ENCODE results near the gene PPM1G.

The PPM1G gene

GRCh38 chr2:27375513-27376099 lies 33.8 kb downstream of the PPM1G start:
- H3K27me3 ChIP-seq (ENCODE audit: insufficient read depth, low read length, poor library complexity) = no peaks in the 10 kb centered on the region
- H3K4ac ChIP-seq (ENCODE audit: low read depth, low read length) = no peak overlapping the region
- H2BK5ac ChIP-seq (ENCODE audit: low read length) = no peak overlapping the region
- peaks cover 16% of the 10 kb centered on the region for H3K79me2 ChIP-seq (ENCODE audit: control insufficient read depth, insufficient read depth, low read length)
- peaks cover 5% of the 10 kb centered on the region for H3K4me1 ChIP-seq (ENCODE audit: control insufficient read depth, low read depth, low read length)
- no peak overlapping the region for H4K5ac ChIP-seq (ENCODE audit: low read length)
- H3K18ac ChIP-seq (ENCODE audit: low read length) = no peak overlapping the region
- H4K8ac ChIP-seq (ENCODE audit: low read depth, low read length) = no peak overlapping the region
- H3K79me1 ChIP-seq (ENCODE audit: low read length) = peaks cover 18% of the 10 kb centered on the region
- no peak overlapping the region for H3K27ac ChIP-seq (ENCODE audit: low read depth, low read length)
- no peak overlapping the region for H3K23ac ChIP-seq (ENCODE audit: low read length)
- no peak overlapping the region for H2BK120ac ChIP-seq (ENCODE audit: low read depth, low read length)
- no peak overlapping the region for H3K4me2 ChIP-seq (ENCODE audit: low read length)
- no peak overlapping the region for H2AK5ac ChIP-seq (ENCODE audit: low read length)
- WGBS (ENCODE audit: extremely low coverage, insufficient coverage, low lambda C conversion rate) = no CpG with 5 or more reads among the region's 20 CpGs
- H3K9ac ChIP-seq (ENCODE audit: low read length) = no peak overlapping the region
- H3K56ac ChIP-seq (ENCODE audit: low read length) = no peak overlapping the region
- no peak overlapping the region for H2BK15ac ChIP-seq (replicated peaks; ENCODE audit: low read depth)
- no peak overlapping the region for H3K4me3 ChIP-seq (ENCODE audit: low read length)
- H3K36me3 ChIP-seq (ENCODE audit: control insufficient read depth, insufficient read depth, low read length) = peaks cover 17% of the 10 kb centered on the region
- no peak for DNase-seq

DNA sequence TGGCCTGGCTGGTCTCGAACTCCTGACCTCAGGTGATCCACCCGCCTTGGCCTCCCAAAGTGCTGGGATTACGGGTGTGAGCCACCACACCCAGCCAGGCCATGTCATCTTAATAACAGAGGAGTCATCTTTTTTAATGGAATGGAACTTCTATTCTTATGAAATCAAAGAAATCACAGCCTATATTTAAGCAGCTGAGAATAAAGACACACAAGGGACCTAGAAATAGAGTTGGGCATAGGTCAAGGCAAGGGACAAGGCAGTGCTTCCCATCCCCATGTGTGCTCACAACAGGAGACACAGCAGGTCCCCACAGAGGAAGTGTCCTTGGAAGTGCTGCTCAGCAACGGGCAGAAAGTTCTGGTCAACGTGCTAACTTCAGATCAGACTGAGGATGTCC lies 35.8 kb downstream of the PPM1G start:
- no peak overlapping the region for H2BK120ac ChIP-seq (ENCODE audit: low read depth, low read length)
- H2BK5ac ChIP-seq (ENCODE audit: low read length) = no peak overlapping the region
- no peak overlapping the region for H3K4ac ChIP-seq (ENCODE audit: low read depth, low read length)
- no peaks in the 10 kb centered on the region for H3K27me3 ChIP-seq (ENCODE audit: insufficient read depth, low read length, poor library complexity)
- H3K56ac ChIP-seq (ENCODE audit: low read length) = no peak overlapping the region
- no peak overlapping the region for H3K4me3 ChIP-seq (ENCODE audit: low read length)
- peaks cover 15% of the 10 kb centered on the region for H3K79me2 ChIP-seq (ENCODE audit: control insufficient read depth, insufficient read depth, low read length)
- WGBS (ENCODE audit: extremely low coverage, insufficient coverage, low lambda C conversion rate) = no CpG with 5 or more reads among the region's 5 CpGs
- H3K4me2 ChIP-seq (ENCODE audit: low read length) = no peak overlapping the region
- H3K9ac ChIP-seq (ENCODE audit: low read length) = no peak overlapping the region
- DNase-seq = no peak
- no peak overlapping the region for H3K27ac ChIP-seq (ENCODE audit: low read depth, low read length)
- H3K18ac ChIP-seq (ENCODE audit: low read length) = no peak overlapping the region
- no peak overlapping the region for H2AK5ac ChIP-seq (ENCODE audit: low read length)
- H2BK15ac ChIP-seq (replicated peaks; ENCODE audit: low read depth) = no peak overlapping the region
- no peak overlapping the region for H4K5ac ChIP-seq (ENCODE audit: low read length)
- no peak overlapping the region for H3K23ac ChIP-seq (ENCODE audit: low read length)
- peaks cover 7% of the 10 kb centered on the region for H3K4me1 ChIP-seq (ENCODE audit: control insufficient read depth, low read depth, low read length)
- no peak overlapping the region for H4K8ac ChIP-seq (ENCODE audit: low read depth, low read length)
- peaks cover 17% of the 10 kb centered on the region for H3K36me3 ChIP-seq (ENCODE audit: control insufficient read depth, insufficient read depth, low read length)
- peaks cover 21% of the 10 kb centered on the region for H3K79me1 ChIP-seq (ENCODE audit: low read length)

- Histone ChIP-seq H3K18ac (ENCODE audit: low read length) (no peak overlapping the region), H4K5ac (ENCODE audit: low read length) (no peak overlapping the region), H3K4me2 (ENCODE audit: low read length) (no peak overlapping the region), H2BK15ac (replicated peaks; ENCODE audit: low read depth) (no peak overlapping the region), H3K4me3 (ENCODE audit: low read length) (no peak overlapping the region), H3K79me1 (ENCODE audit: low read length) (peaks cover 24% of the 10 kb centered on the region), H3K36me3 (ENCODE audit: control insufficient read depth, insufficient read depth, low read length) (peaks cover 15% of the 10 kb centered on the region), H3K56ac (ENCODE audit: low read length) (no peak overlapping the region), H3K79me2 (ENCODE audit: control insufficient read depth, insufficient read depth, low read length) (peaks cover 15% of the 10 kb centered on the region), H3K23ac (ENCODE audit: low read length) (no peak overlapping the region), H3K4me1 (ENCODE audit: control insufficient read depth, low read depth, low read length) (peaks cover 7% of the 10 kb centered on the region), H4K8ac (ENCODE audit: low read depth, low read length) (no peak overlapping the region), H3K27ac (ENCODE audit: low read depth, low read length) (no peak overlapping the region), H3K27me3 (ENCODE audit: insufficient read depth, low read length, poor library complexity) (no peaks in the 10 kb centered on the region), H2BK5ac (ENCODE audit: low read length) (no peak overlapping the region), H2BK120ac (ENCODE audit: low read depth, low read length) (no peak overlapping the region), H3K9ac (ENCODE audit: low read length) (no peak overlapping the region), H3K4ac (ENCODE audit: low read depth, low read length) (no peak overlapping the region), H2AK5ac (ENCODE audit: low read length) (no peak overlapping the region)
- no CpG with 5 or more reads among the region's 6 CpGs for WGBS (ENCODE audit: extremely low coverage, insufficient coverage, low lambda C conversion rate)
- DNase-seq = peak; percentile 51
Observed at GRCh38 chr2:27372937-27373336, 36.5 kb downstream of the PPM1G start.

GRCh38 chr2:27370816-27371620 lies 38.4 kb downstream of the PPM1G start:
- DNase-seq = peak; percentile 56
- Histone ChIP-seq H3K4me1 (ENCODE audit: control insufficient read depth, low read depth, low read length) (peaks cover 7% of the 10 kb centered on the region), H3K4me3 (ENCODE audit: low read length) (peak overlapping the region; percentile 96), H3K36me3 (ENCODE audit: control insufficient read depth, insufficient read depth, low read length) (peaks cover 10% of the 10 kb centered on the region), H2BK120ac (ENCODE audit: low read depth, low read length) (no peak overlapping the region), H3K4me2 (ENCODE audit: low read length) (peak overlapping the region; percentile 76), H3K23ac (ENCODE audit: low read length) (peak overlapping the region; percentile 91), H3K9ac (ENCODE audit: low read length) (peak overlapping the region; percentile 94), H3K18ac (ENCODE audit: low read length) (peak overlapping the region; percentile 53), H3K79me1 (ENCODE audit: low read length) (peaks cover 23% of the 10 kb centered on the region), H4K8ac (ENCODE audit: low read depth, low read length) (no peak overlapping the region), H2BK15ac (replicated peaks; ENCODE audit: low read depth) (no peak overlapping the region), H3K56ac (ENCODE audit: low read length) (peak overlapping the region; percentile 98), H3K79me2 (ENCODE audit: control insufficient read depth, insufficient read depth, low read length) (peaks cover 15% of the 10 kb centered on the region), H4K5ac (ENCODE audit: low read length) (no peak overlapping the region), H2AK5ac (ENCODE audit: low read length) (peak overlapping the region; percentile 62), H3K27me3 (ENCODE audit: insufficient read depth, low read length, poor library complexity) (no peaks in the 10 kb centered on the region), H2BK5ac (ENCODE audit: low read length) (no peak overlapping the region), H3K27ac (ENCODE audit: low read depth, low read length) (no peak overlapping the region), H3K4ac (ENCODE audit: low read depth, low read length) (peak overlapping the region; percentile 8)
- no CpG with 5 or more reads among the region's 46 CpGs for WGBS (ENCODE audit: extremely low coverage, insufficient coverage, low lambda C conversion rate)

DNA sequence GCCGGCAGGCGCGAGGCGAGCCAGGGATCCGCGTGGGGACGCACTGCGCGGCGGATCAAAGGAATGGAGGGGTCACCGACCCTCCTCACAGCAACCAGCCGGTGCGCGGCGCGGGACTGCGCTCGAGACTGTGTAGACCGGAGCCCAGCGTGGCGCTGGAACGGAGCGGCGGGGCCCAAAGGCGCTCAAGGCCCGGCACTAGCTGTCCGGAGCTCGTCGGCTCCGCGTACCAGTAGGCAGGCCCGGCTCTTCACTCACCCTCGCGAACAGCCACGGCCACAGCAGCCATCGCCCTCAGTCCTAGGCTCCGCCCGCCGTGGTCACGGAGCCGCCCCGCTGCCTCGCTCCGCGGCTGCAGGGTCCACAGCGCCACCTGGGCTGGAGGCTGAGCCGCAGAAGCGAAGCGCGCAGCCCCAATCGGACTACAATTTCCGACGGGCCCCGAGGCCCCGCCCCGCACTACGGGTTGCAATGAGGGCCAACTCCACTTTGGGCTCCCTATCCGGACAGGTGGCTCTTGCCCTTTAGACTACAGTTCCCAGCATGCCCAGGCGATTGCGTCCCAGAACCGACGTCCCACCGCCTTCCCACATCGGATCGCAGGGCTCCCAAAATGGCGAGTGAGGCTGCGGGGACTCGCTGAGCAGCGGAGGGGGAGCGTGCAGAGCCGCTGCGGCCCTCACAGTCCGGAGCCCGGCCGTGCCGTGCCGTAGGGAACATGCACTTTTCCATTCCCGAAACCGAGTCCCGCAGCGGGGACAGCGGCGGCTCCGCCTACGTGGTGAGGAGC lies 39.2 kb downstream of the PPM1G start, which contains the start of the genes EIF2B4 and SNX17:
Gene EIF2B4, minus strand, starts transcription at position 313 of the 790 bp plus-strand sequence. Its CDS starts 24 bp downstream, at position 289.
Gene SNX17, plus strand, starts transcription at position 591 of the 790 bp plus-strand sequence. Its CDS starts 128 bp downstream, at position 719.
- Histone ChIP-seq H3K9ac (ENCODE audit: low read length) (peak within 1 kb of the TSS; percentile 94), H3K36me3 (ENCODE audit: control insufficient read depth, insufficient read depth, low read length) (peaks cover 6% of the 10 kb centered on the region)

More for the DNA sequence above, 39.2 kb downstream of the PPM1G start, which contains the start of the genes EIF2B4 and SNX17:
- no peak within 1 kb of the TSS for H4K8ac ChIP-seq (ENCODE audit: low read depth, low read length)
- peak within 1 kb of the TSS; percentile 8 for H3K4ac ChIP-seq (ENCODE audit: low read depth, low read length)
- H3K18ac ChIP-seq (ENCODE audit: low read length) = peak within 1 kb of the TSS; percentile 53
- H2AK5ac ChIP-seq (ENCODE audit: low read length) = peak within 1 kb of the TSS; percentile 62
- no peak within 1 kb of the TSS for H2BK5ac ChIP-seq (ENCODE audit: low read length)
- WGBS (ENCODE audit: extremely low coverage, insufficient coverage, low lambda C conversion rate) = no CpG with 5 or more reads among the region's 85 CpGs
- peak within 1 kb of the TSS; percentile 96 for H3K4me3 ChIP-seq (ENCODE audit: low read length)
- H4K5ac ChIP-seq (ENCODE audit: low read length) = no peak within 1 kb of the TSS
- H3K23ac ChIP-seq (ENCODE audit: low read length) = peak within 1 kb of the TSS; percentile 91
- peaks cover 21% of the 10 kb centered on the region for H3K79me1 ChIP-seq (ENCODE audit: low read length)
- DNase-seq = peak; percentile 100
- peaks cover 7% of the 10 kb centered on the region for H3K4me1 ChIP-seq (ENCODE audit: control insufficient read depth, low read depth, low read length)
- H3K4me2 ChIP-seq (ENCODE audit: low read length) = peak within 1 kb of the TSS; percentile 76
- no peak within 1 kb of the TSS for H3K27ac ChIP-seq (ENCODE audit: low read depth, low read length)
- no peak within 1 kb of the TSS for H2BK15ac ChIP-seq (replicated peaks; ENCODE audit: low read depth)
- no peak within 1 kb of the TSS for H2BK120ac ChIP-seq (ENCODE audit: low read depth, low read length)
- peaks cover 15% of the 10 kb centered on the region for H3K79me2 ChIP-seq (ENCODE audit: control insufficient read depth, insufficient read depth, low read length)
- H3K27me3 ChIP-seq (ENCODE audit: insufficient read depth, low read length, poor library complexity) = no peaks in the 10 kb centered on the region
- peak within 1 kb of the TSS; percentile 98 for H3K56ac ChIP-seq (ENCODE audit: low read length)

Data from mesendoderm (in vitro differentiated cells).